HG02973 (cell line): ENCODE measurements around the gene ALK.

Source experiments
- ATAC-seq: cut with Tn5 transposase; IDR thresholded peaks from one replicate; pipeline ENCODE4 v1.9.1; 2021; ENCODE audit warnings: moderate library complexity; ENCODE audit not compliant: unreplicated experiment

The ALK gene

GRCh38 chr2:29426354-29426753 is 495.0 kb downstream of the ALK start:
- no peak for ATAC-seq

- no peak for ATAC-seq
Observed at GRCh38 chr2:29425866-29426265, 495.5 kb downstream of the ALK start.

GRCh38 chr2:29423061-29423666 is 498.2 kb downstream of the ALK start:
- no peak for ATAC-seq

- ATAC-seq, result no peak
Observed at GRCh38 chr2:29420999-29421782, 500.2 kb downstream of the ALK start.

- ATAC-seq, result no peak
Observed at GRCh38 chr2:29420464-29420863, 500.9 kb downstream of the ALK start.

- ATAC-seq, result no peak
Observed at GRCh38 chr2:29417630-29418029, 503.8 kb downstream of the ALK start.

GRCh38 chr2:29412197-29412925 is 509.0 kb downstream of the ALK start:
- no peak for ATAC-seq

GRCh38 chr2:29405707-29406106 is 515.7 kb downstream of the ALK start:
- ATAC-seq, result no peak

GRCh38 chr2:29405266-29405665 is 516.1 kb downstream of the ALK start:
- no peak for ATAC-seq

- no peak for ATAC-seq
Observed at GRCh38 chr2:29401994-29402393, 519.4 kb downstream of the ALK start.

- ATAC-seq, result no peak
Observed at GRCh38 chr2:29400930-29401653, 520.3 kb downstream of the ALK start.

GRCh38 chr2:29398384-29399237 is 522.8 kb downstream of the ALK start:
- ATAC-seq, result no peak

- no peak for ATAC-seq
Observed at GRCh38 chr2:29397713-29398112, 523.7 kb downstream of the ALK start.

- no peak for ATAC-seq
Observed at GRCh38 chr2:29397039-29397438, 524.3 kb downstream of the ALK start.

- ATAC-seq, result no peak
Observed at GRCh38 chr2:29394981-29395350, 526.4 kb downstream of the ALK start.

- no peak for ATAC-seq
Observed at GRCh38 chr2:29394311-29394980, 526.9 kb downstream of the ALK start.

- no peak for ATAC-seq
Observed at GRCh38 chr2:29393676-29394075, 527.7 kb downstream of the ALK start.

- no peak for ATAC-seq
Observed at GRCh38 chr2:29392774-29393173, 528.6 kb downstream of the ALK start.

GRCh38 chr2:29390136-29390535 is 531.2 kb downstream of the ALK start:
- ATAC-seq, result no peak

- ATAC-seq, result no peak
Observed at GRCh38 chr2:29389686-29390085, 531.7 kb downstream of the ALK start.
